SU-DHL-6 (cell line): ENCODE results near the gene TPD52L1.

Experiments used
- H2AFZ ChIP-seq: fragments of 200-600 bp; sonication (generic); 2 replicates; pipeline ENCODE4 v1.6.1; 2014; ENCODE audit warnings: low read depth, mild to moderate bottlenecking, moderate library complexity, mixed read lengths, antibody characterized with exemption, low read length; ENCODE audit not compliant: severe bottlenecking
- H3F3A ChIP-seq: fragments of 200-600 bp; shearing (Covaris generic); 2 replicates; pipeline ENCODE4 v1.6.0; 2016; ENCODE audit warnings: antibody characterized with exemption, mild to moderate bottlenecking; ENCODE audit not compliant: insufficient read depth
- H3K27ac ChIP-seq: fragments of 200-600 bp; sonication (generic); 2 replicates; pipeline ENCODE4 v1.5.1; 2016; ENCODE audit warnings: low read depth, mild to moderate bottlenecking, low read length, moderate library complexity, mixed read lengths
- H3K27me3 ChIP-seq: fragments of 200-600 bp; sonication (generic), shearing (Covaris generic); 2 replicates; pipeline ENCODE4 v1.6.0; 2014; ENCODE audit warnings: mild to moderate bottlenecking, low read length
- H3K36me3 ChIP-seq: fragments of 200-600 bp; sonication (generic); 2 replicates; pipeline ENCODE4 v1.6.1; 2014; ENCODE audit warnings: mild to moderate bottlenecking, low read length, mixed read lengths
- H3K4me2 ChIP-seq: fragments of 300-600, 200-600 bp; shearing (Covaris generic), sonication (generic); 2 replicates; pipeline ENCODE4 v1.6.0; 2014; ENCODE audit warnings: low read length, low read depth, mild to moderate bottlenecking; ENCODE audit not compliant: poor library complexity, severe bottlenecking
- H3K4me3 ChIP-seq: fragments of 200-600 bp; sonication (generic); 2 replicates; pipeline ENCODE4 v1.5.1; 2014; ENCODE audit warnings: antibody characterized with exemption, low read length, mild to moderate bottlenecking, mixed read lengths; ENCODE audit not compliant: insufficient read depth, poor library complexity, severe bottlenecking
- H3K79me2 ChIP-seq: fragments of 200-600 bp; sonication (generic); 2 replicates; pipeline ENCODE4 v1.6.1; 2014; ENCODE audit warnings: mild to moderate bottlenecking, low read length, moderate library complexity; ENCODE audit not compliant: insufficient read depth
- H3K9ac ChIP-seq: fragments of 200-600 bp; sonication (generic); 2 replicates; pipeline ENCODE4 v1.7.0; 2014; ENCODE audit warnings: mild to moderate bottlenecking, low read length
- H3K9me2 ChIP-seq: fragments of 200-600 bp; sonication (generic); replicated peaks from 2 replicates; pipeline ENCODE4 v1.6.1; 2014; ENCODE audit warnings: low read length; ENCODE audit not compliant: insufficient read depth
- H3K9me3 ChIP-seq: fragments of 200-600 bp; sonication (generic); 2 replicates; pipeline ENCODE4 v1.6.1; 2014; ENCODE audit warnings: low read length, mixed read lengths; ENCODE audit not compliant: insufficient read depth
- H4K20me1 ChIP-seq: fragments of 200-600 bp; sonication (generic); 2 replicates; pipeline ENCODE4 v1.6.1; 2014; ENCODE audit warnings: low read depth, mild to moderate bottlenecking, antibody characterized with exemption, low read length, moderate library complexity, mixed read lengths
- EZH2phosphoT487 ChIP-seq: fragments of 200-600 bp; sonication (generic), shearing (Covaris generic); conservative IDR thresholded peaks from 2 replicates; pipeline ENCODE4 v1.6.1; 2018; ENCODE audit warnings: mild to moderate bottlenecking, antibody characterized with exemption, low read length, moderate library complexity, mixed read lengths
- TF ChIP-seq, protein P1 (sequence below): fragments of 200-600 bp; sonication (generic); IDR thresholded peaks from one replicate; pipeline ENCODE4 v1.5.1; 2017; ENCODE audit warnings: antibody characterized with exemption, mild to moderate bottlenecking, low read length, moderate library complexity; ENCODE audit not compliant: insufficient read depth, poor library complexity, severe bottlenecking

TPD52L1 gene

DNA sequence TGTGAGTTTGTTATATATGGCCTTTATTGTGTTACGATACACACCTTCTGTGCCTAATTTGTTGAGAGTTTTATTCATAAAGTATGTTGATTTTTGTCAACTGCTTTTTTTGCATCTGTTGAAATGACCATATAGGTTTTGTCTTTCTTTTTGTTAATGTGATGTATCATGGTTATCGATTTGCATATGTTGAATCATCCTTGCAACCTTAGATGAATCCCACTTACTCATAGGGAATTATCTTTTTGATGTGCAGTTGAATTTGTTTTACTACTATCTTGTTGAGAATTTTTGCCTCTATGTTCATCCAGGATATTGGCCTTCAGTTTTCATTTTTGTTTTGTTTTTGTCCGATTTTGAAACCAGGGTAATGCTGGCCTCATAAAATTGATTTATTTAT is 45.7 kb upstream of the TPD52L1 start:
- Histone ChIP-seq H3K4me2 (no peak overlapping the region), H3K9me3 (0 out of 2 replicates have a peak, but pooled peaks cover 6% of the 10 kb centered on the region), H3K4me3 (no peak overlapping the region), H3K9ac (no peak overlapping the region), H4K20me1 (no peaks in the 10 kb centered on the region), H3K79me2 (no peaks in the 10 kb centered on the region), H3K9me2 (no peaks in the 10 kb centered on the region), H2AFZ (no peak overlapping the region), H3K27me3 (no peaks in the 10 kb centered on the region), H3F3A (no peaks in the 10 kb centered on the region), H3K36me3 (no peaks in the 10 kb centered on the region), H3K27ac (no peak overlapping the region)
- TF ChIP-seq, protein P1, sequence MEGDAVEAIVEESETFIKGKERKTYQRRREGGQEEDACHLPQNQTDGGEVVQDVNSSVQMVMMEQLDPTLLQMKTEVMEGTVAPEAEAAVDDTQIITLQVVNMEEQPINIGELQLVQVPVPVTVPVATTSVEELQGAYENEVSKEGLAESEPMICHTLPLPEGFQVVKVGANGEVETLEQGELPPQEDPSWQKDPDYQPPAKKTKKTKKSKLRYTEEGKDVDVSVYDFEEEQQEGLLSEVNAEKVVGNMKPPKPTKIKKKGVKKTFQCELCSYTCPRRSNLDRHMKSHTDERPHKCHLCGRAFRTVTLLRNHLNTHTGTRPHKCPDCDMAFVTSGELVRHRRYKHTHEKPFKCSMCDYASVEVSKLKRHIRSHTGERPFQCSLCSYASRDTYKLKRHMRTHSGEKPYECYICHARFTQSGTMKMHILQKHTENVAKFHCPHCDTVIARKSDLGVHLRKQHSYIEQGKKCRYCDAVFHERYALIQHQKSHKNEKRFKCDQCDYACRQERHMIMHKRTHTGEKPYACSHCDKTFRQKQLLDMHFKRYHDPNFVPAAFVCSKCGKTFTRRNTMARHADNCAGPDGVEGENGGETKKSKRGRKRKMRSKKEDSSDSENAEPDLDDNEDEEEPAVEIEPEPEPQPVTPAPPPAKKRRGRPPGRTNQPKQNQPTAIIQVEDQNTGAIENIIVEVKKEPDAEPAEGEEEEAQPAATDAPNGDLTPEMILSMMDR, result no peak

DNA sequence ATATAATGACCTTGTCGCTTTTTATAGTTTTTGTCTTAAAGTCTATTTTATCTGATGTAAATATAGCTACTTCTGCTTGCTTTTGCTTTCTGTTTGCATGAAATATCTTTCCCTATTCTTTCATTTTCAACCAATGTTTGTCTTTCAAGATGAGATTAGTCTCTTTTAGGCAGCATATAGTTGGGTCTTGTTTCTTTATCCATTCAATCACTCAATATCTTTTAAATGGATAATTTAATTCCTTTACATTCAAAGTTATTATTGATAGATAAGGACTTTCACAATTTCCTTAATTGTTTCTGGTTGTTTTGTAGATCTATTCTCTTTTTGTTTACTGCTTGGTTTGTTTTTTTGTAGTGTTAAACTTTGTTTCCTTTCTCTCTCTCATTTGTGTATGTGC is 43.5 kb upstream of the TPD52L1 start:
- 0 out of 2 replicates have a peak, but pooled peaks cover 6% of the 10 kb centered on the region for H3K9me3 ChIP-seq
- no peaks in the 10 kb centered on the region for H4K20me1 ChIP-seq
- H3K9ac ChIP-seq, result no peak overlapping the region
- H3K4me2 ChIP-seq, result no peak overlapping the region
- TF ChIP-seq EZH2phosphoT487, result no peak
- TF ChIP-seq, protein P1, result no peak
- H3K79me2 ChIP-seq, result no peaks in the 10 kb centered on the region
- no peaks in the 10 kb centered on the region for H3K36me3 ChIP-seq
- no peaks in the 10 kb centered on the region for H3K27me3 ChIP-seq
- H3K4me3 ChIP-seq, result no peak overlapping the region
- H3K27ac ChIP-seq, result no peak overlapping the region
- no peaks in the 10 kb centered on the region for H3F3A ChIP-seq
- H3K9me2 ChIP-seq, result no peaks in the 10 kb centered on the region
- H2AFZ ChIP-seq, result no peak overlapping the region

DNA sequence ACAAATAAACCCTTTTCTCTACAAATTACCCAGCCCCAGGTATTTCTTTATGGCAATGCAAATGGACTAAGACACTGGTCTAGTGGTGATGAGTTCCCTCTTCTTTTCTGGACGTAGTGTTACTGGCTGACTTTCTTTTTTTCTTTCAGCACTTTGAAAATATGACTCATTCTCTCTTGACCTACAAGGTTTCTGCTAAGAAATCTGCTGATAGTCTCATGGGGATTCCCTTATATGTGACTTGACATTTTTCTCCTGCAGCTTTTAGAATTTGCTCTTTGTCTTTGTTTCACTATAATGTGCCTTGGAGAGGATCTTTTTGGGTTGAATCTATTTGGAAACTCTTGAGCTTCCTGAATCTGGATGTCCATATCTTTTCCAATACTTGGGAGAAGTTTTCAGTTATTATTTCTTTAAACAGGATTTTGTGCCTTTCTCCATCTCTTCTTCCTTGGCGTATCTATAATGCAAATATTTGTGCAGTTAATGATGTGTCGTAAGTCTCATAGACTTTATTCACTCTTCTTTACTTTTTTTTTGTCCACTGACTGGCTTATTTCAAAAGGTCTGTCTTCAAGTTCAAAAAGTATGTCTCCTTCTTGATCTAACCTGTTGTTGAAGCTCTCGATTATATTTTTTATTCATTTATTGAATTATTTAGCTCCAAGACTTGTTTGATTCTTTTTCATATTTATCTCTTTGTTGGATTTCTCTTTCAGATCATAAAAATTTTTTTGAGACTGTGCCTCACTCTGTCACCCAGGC is 42.2 kb upstream of the TPD52L1 start:
- Histone ChIP-seq H3K9ac (no peak overlapping the region), H3K4me3 (no peak overlapping the region), H3K27me3 (no peaks in the 10 kb centered on the region), H3K79me2 (no peaks in the 10 kb centered on the region), H4K20me1 (no peaks in the 10 kb centered on the region), H2AFZ (no peak overlapping the region), H3K9me3 (0 out of 2 replicates have a peak, but pooled peaks cover 6% of the 10 kb centered on the region), H3K9me2 (no peaks in the 10 kb centered on the region), H3K36me3 (no peaks in the 10 kb centered on the region), H3K27ac (no peak overlapping the region), H3K4me2 (no peak overlapping the region), H3F3A (no peaks in the 10 kb centered on the region)
- TF ChIP-seq, protein P1, result no peak
- no peak for TF ChIP-seq EZH2phosphoT487
